CD4-positive, alpha-beta T cell treated with Interleukin-21 for 1 hour (primary cell): Measurements from ENCODE around the gene PCOLCE2.

Experiments
- DNase-seq: peaks from one replicate; pipeline ENCODE4 v3.0.0-alpha.2; 2020

The PCOLCE2 gene

DNA sequence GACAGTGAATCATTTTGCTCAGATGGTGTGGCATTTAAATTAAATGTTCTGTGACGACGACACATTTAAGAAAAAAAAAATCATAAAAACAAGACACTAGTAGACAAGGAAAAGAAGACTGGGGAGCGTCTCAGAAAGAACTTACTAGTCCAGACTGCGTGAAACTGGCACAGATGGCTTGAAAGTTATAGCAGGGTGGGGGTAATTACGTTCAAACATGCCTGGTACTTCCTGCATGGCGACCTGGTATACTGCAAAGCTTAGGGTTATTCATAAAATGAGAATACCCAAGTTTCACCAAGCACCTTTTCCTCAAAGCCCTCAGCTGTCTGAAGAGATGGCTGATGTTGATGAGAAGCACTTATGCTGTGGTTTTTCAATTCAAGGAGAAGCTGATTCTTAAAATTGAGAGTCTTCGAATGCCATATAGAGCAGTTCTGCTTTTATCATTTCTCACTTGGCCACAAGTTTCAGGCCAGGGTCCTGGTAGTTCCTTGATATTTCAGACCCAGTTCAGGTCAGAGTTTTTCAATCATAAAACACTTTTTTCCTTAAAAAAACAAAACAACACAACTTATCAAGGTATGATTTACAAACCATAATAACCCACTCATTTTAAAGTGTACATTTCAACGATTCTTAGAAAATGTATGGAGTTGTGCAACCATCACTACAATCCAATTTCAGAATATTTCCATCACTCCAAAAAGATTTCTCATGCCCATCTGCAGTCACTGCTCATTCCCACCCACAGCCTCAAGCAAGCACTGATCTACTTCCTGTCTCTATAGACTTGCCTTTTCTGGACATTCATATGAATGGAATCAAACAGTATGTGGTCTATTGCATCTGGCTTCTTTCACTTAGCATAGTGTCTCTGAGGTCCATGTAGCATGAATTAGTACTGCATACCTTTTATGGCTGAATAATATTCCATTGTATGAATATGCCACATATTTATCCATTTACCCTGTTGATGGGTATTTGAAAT is 24.7 kb downstream of the PCOLCE2 start:
- no peak for DNase-seq

DNA sequence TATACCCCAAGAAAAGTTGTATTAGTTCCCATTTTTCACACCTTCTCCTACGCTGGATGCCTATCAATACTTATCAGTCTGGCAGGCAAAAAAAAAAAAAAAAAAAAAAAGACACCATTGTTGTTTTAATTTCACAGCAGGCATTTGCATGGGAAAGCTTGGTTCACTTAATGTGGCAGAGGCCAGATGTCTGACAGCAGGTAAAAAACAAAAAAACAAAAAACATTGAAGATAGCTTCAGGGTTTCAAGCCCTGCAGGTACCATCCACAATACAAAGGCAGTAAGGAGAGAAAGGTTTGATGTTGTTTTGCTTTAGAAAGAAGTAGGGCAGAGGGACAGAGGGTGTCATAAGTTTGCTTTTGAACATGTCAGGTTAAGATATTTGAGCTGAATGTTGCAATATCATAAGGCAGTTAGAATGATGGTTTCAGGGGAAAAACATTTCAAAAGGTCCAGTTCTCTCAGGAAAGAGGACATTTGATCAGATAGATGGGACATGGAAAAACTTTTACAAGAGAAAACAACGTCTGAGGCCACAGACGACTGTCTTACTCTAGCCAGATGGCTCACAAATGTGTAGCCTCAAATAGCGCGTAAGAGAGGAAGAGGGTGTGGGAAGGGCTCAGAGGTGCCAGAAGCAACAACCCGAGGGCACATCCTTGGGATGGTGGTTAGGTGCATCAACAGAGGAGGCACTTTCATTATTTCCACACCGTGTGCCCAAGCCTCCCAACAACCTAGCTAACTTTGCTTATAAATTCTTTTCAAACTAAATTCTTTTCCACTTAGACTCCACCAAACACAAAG is 25.7 kb downstream of the PCOLCE2 start:
- no peak for DNase-seq

DNA sequence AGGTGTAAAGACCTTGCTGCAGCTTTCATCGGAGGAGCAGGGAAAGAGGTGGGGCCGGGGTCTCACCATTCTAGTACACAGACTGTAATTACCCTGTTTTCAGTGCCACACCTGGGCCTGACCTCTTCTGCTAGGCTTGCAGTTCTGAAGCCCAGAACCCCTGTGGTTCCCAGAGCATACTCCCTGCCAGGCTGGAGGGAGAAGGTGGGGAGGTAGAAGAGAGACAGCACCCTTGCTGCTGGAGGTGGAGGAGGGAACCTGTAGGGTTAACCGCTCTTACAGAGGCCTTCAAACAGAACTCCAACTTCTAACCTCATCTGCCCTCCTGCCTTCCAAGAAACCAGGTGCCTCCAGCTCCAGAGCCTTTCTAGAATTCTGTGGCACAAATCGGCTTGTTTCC is 27.0 kb downstream of the PCOLCE2 start:
- DNase-seq, result no peak

DNA sequence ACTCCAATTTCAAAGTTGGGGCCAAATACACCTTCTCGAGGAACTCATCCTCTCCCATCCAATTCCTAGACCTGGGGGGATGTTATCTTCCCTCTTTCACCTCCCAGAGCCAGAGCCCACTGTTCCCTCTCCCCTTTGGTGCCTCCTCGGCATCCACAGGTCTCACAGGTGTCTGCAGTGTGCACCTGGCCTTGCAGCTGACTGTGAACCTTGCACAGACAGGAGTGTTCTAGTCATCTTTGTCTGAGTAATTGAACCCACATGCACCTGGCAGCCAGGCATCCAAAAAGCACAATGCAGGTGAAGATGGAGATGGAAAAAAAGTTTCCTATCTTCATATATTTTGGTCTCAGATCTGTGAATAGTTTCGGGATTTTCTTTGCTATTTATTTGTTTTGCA is 30.8 kb downstream of the PCOLCE2 start:
- DNase-seq, result no peak

DNA sequence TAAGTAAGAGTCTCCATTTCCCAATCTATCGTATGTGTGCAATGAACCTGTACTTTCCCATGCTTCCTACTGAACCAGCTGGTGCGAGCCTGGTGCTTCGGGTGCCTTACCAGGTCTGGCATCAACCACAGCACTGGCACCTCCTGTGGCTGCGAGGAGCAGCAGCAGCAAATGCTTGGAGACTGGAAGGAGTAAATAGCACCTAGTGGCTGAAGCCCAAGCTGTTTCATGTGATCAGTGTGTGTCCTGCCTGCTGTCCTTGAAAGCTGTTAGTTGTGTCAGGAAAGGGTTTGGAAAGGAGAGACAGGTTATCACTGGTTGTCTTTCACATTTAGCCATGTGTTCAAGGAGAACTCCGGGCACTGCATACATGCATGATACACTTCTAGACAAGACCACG is 31.8 kb downstream of the PCOLCE2 start:
- DNase-seq, result no peak

DNA sequence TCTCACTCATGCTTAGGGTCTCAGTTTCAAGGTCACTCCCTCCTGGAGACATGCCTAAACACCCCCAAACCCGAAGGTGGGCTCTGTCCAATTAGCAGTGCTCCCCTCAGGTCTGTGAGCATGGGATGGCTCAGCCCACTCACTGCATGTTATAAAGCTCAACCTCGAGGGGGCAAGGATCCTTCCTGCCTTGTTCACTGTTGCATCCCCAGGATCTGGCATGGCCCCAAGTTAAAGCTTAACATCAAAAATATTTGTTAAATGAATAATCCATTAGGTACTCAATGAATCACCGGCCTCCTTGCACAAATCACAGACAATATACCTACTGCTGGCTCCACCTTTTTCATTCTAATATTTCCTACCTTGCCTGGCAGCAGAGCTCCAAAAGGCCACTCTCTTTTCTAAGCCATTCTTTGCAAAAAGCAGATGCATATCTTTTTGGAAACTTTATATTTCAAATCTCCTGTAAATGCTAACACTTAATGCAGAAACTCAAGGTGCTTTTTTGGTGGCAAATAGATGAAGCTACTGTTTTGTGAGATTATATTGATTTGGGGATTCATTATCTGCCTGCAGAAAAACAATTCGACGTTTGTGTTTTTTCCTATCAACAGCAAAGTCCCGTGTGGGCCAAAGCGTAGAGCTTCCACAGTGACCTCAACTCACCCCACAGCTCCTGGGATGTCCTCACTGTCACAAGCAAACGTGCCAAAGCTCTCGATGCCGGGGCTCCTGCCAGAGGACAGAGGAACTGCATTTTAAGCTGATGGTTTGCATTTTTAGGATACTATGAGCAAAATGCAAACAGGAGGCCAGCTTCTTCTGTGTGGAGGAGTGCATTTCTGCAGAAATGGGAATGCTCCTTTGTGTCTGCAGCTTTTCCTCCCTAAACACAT is 35.4 kb downstream of the PCOLCE2 start:
- no peak for DNase-seq

DNA sequence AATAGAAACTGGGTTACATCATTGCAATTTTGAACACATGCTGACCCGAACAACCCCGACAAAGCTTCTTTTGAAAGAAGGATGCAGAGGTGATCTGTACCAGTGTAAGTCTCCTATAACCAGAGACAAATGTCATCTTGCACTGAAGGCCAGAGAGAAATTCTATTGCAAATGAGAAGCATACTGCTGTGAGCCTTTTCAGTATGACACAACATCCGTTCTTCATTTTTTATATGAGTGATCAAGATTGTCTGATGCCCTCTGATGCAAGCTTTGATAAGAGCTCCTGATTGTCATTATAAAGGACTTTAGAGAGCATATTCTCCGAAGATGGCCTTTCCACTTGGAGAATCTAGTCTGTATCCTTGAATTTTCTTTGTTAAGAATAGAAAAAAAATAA is 36.9 kb downstream of the PCOLCE2 start:
- DNase-seq, result no peak

DNA sequence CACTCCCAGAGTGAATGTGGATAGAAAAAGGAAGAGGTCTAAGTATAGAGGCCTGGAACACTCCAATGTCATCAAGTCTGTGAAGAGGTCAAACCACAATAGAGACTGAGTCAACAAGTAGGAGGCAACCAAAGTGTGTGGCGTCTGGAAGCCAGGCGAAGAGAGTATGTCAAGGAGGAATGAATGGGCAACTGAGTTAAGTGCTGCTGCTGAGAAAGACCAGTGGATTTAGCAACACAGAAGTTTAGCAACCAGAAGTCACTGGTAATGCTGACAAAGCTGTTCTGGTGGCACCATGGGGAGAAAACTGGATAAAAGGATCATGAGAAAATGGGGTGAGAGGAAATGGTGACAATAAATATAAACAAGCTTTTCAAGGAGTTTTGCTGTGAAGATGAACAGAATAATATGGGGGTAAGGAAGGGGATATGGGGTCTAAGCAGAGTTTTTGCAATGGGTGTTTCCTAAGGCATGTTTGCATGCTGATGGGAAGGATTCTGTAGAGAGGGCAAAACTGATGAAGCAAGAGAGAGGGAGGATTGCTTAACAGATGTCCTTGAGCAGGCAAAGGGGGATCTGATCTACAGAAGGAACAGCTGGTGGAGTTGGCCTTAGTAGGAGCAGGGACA is 38.4 kb downstream of the PCOLCE2 start:
- DNase-seq, result no peak

DNA sequence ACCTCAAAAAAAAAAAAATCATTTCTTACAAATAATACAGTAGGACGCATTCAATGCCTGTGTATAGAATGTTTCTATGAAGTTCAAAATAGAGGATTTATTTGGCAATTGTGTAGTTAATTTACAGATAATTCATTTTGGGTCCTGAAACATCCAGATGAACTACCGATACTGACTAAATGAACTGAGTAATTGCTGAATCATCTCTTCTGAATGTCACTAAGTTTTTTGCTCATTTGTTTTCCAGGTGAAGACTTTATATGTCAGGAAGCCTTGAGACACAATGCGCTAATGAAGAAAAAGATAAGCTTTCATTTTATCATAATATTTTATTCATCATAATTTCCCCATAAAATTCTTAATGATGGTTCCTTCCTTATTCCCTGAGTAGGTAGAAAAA is 39.7 kb downstream of the PCOLCE2 start:
- no peak for DNase-seq

DNA sequence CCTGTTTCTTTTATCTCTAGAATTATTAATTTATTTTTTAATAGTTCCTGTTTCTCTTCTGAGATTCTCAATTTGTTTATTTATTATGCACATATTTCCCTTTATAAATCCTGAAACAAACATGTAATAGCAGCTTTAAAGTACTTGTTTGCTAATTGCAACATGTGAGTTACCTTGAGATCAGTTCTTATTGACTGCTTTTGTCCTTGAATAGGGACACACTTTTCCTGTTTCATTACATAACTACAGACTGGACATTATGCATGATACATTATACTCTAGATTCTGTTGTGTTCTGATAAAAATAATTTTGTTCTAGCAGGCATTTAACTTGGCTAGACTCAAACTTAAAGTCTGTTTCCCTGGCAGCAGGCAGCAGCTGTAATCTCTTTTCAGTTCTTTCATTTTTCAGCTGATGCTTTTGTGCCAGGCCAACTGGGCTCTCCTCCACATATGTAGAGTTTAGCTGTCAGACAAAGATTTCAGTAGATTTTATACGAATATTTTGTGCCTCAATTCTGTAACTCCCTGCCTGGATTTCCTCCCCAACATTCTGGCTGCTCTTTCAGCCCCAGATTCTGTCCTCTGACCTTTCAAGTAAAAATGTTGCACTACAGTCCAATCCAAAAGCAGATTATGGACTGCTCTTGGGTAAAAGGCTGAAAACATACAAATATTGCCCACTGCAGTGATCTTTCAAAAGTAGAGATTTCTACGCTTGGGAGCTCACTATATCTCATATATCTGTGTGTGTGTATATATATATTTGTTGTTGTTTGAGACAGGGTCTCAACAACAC is 41.9 kb downstream of the PCOLCE2 start:
- no peak for DNase-seq

DNA sequence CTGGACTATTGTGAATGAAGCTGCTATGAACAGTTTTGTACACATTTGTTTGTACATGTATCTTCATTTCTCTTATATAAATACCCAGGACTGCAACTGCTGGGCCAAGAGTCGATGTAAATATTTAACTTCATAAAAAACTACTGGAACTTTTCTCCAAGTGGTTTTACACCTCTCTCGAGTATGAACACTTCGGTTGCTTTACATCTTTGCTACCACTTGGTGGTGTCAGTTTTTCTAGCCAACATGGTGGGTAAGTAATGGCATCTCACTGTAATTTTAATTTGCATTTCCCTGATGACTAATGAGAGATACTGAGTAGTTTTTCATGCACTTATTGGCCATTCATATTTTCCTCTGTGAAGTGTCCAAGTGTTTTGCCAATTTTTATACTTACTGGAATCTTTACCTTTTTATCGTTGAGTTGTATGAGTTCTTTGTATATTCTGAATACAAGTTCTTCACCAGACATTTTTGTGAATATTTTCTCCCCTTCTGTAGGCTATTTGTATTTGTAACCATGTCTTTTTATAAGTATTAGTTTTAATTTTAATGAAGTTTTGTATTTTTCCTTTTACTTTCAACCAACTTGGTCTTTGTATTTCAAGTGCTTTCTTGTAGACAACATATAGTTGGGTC is 44.4 kb downstream of the PCOLCE2 start:
- peak; percentile 14 for DNase-seq

DNA sequence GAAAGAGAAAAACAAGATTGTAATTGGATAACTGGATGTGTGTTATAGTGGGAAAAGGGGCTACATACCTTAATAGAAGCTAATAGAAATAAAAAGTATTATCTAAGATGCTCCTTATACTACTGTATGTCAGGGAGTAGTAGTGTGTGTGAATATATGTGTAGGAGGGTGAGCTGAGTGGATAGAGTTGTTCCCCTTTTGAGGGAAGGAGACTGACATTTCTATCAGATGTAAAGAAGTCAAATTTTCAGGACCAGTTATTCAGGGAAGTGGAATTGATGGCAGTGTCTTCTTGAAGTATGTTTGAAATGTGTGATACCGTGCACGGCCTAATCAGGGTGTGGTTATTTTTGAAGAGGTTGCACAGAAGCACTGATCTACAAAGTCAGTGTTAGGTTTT is 49.1 kb downstream of the PCOLCE2 start:
- no peak for DNase-seq

DNA sequence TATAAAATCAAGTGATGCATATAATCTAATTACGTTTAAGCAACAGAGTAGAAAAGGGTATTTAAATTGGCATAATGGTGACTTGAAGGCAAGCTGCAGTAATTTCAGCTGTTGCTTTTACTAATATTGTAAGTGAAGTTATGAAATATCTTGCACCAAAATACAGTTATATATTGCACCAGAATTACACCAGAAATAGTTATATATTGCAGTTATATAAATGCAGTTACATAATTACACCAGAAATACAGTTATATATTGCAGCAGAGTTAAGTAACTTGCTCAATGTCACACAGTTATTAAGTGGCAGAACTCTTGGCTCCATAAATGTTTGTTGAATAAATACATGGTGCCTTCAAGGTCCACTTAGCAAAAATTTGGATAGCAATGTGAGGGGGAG is 51.4 kb downstream of the PCOLCE2 start:
- DNase-seq, result no peak

DNA sequence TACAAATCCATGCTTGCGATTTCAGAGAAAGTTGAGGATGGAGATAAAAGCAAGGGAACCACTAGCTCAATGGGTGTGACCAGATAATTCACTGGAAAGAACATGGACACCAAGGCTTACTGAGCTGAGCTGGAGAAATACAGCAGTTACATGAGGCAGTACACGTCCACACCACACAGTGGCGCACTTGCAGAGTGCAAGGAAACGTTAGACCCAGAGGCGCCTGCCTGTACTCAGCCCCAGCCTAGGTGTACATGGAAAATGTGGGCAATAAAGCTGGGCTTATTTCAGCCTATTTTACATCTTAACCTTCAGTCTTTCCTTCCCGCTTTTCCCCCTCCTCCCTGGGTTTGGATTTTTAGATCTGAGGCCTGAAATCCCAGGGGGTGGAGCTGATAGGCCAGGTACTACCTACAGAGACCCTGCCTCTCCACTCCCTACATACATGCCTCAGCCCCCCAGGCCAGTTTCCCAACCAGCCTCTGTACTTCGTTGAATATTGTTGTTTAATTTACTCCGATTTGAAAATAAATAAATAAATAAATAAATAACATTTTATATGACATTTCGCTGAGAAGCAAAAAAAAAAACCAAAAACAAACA is 60.1 kb downstream of the PCOLCE2 start:
- DNase-seq, result peak; percentile 49

DNA sequence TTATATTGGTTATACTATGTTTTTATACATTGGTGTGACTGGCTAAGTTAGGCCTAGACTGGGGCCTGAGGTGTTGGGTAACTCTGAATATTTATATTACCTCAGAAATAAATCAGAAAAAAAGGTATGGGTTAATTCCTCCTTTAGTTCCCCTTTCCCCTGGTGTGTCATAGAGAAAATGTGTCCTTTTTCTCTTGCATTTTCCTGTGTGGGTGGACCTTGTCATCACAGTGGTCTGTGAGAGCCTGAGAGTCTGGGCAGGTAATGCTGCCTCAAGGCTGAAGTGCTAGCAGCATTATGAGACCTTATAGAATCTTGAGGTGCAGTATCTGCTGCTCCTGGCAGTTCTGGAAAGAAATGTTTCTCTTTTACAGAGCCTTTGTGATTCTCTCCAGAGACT is 69.7 kb downstream of the PCOLCE2 start:
- no peak for DNase-seq

DNA sequence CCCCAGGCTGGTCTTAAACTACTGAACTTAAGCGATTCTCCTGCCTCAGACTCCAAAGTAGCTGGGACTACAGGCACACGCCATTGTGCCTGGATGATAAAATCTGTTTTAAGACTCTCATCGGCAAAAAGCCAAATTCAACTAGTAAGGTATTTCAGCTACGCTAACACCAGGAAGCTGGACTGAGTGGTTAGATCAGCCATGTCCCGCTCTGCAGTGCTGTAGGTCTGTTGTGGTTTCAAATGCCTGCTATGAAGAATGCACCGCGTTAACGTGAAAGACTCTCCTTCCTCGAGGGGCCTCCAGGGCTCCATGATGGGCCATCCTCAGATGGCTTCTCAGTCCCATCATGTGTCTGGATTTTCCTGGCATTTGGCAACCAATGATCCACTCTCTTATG is 70.2 kb downstream of the PCOLCE2 start:
- DNase-seq, result no peak

DNA sequence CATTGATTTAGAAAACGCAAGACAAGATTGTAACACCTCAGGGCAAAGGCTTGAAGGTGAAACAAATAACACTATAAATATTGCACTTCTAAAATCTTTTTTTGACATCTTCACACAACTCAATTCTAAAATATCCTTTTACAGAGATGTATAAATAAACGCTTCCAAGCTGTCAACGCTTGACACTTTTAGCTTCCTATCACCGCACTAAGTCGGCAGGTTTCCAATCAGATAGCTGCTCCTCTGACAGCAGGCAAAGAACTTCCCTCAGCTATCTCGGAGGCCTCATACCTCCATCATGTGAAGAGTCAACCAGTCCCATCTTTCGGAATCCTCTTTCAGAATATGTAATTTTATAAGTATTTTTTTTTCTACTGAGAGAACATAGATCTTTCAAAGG is 71.0 kb downstream of the PCOLCE2 start:
- DNase-seq, result no peak

DNA sequence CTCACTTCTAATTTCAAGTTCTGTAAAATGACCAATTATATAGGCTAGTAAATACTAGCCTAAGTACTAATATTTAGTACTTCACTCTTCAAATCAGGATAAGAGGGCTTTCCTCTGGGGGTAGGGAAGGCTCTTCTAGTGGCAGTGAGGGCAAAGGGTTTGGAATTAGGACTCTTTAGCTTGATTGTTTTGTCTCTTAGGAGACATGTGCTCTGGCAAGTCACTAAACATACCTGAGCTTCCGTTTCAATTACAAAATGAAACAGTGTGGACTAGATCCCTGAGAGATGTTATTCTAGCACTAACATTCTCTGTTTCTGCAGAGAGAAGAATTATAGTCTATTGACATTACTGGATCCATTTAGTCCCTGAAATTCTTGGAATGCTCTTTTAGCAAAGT is 71.5 kb downstream of the PCOLCE2 start:
- DNase-seq, result no peak

DNA sequence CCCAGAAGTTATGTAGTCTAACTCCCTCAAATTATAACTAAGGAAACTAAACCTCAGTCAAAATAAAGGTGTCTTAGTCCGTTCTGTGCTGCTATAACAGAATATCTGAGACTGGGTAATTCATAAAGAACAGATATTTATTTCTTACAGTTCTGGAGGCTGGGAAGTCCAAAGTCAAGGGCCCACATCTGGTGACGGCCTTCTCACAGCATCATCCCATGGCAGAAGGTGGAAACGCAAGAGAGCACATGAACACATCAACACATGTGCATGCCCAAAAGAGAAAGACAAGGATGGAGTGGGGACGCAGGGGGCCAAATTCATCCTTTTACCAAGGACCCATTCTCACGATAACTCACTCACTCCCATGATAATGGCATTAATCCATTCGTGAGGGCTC is 73.1 kb downstream of the PCOLCE2 start:
- DNase-seq, result no peak

DNA sequence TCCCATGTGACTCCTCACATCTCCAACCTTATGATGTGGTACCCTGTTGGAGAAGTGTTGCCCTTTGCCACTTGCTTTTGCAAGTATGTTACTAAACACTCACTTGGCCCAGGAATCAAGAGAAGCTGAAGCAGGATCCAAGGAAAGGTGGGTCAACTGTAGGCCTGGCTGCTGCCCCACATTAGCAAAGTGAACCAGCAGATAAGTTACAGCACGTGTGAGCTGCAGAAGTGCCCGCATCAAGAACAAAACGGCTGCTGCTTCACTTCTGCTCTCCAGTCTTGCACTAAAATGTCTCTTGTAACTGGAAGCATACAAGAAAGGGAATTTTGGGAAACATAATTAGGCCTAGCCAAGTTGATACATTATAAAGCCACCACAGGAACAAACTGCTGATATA is 79.6 kb downstream of the PCOLCE2 start:
- DNase-seq, result no peak
